Fibroblast of lung (primary cell): ENCODE data around the gene TGM2. TPM values are rescaled to one million over a fixed set of nuclear protein-coding genes. Genes with fewer than 3 reads are reported as not detected.

Experiments used
- DNase-seq, 2 donors: peaks; one replicate each; pipeline versions ENCODE4 v3.0.0 to v3.0.0-alpha.2; 2010; ENCODE audit warnings: low read depth in 2 of 2
- H2AFZ ChIP-seq: 2 replicates; pipeline ENCODE4 v1.5.1; 2012; ENCODE audit warnings: low read length, control low read depth, inconsistent platforms
- H3K27ac ChIP-seq: 2 replicates; pipeline ENCODE4 v1.5.1; 2011; ENCODE audit warnings: low read length, control low read depth; ENCODE audit not compliant: insufficient read depth
- H3K27me3 ChIP-seq: 2 replicates; pipeline ENCODE4 v1.5.1; 2011; ENCODE audit warnings: mild to moderate bottlenecking, low read length; ENCODE audit not compliant: control insufficient read depth, insufficient read depth
- H3K36me3 ChIP-seq: 2 replicates; pipeline ENCODE4 v1.5.1; 2011; ENCODE audit warnings: low read length; ENCODE audit not compliant: control insufficient read depth, insufficient read depth
- H3K4me1 ChIP-seq: 2 replicates; pipeline ENCODE4 v1.5.1; 2011; ENCODE audit warnings: low read length; ENCODE audit not compliant: control insufficient read depth, insufficient read depth; ENCODE audit errors: extremely low read depth
- H3K4me2 ChIP-seq: 2 replicates; pipeline ENCODE4 v1.5.1; 2011; ENCODE audit warnings: low read length, control low read depth; ENCODE audit not compliant: insufficient read depth; ENCODE audit errors: extremely low read depth
- H3K4me3 ChIP-seq, 4 experiments: fragments of 200-600 bp in 1 of 4; sonication (generic) in 1 of 4; replicated peaks in 1 of 4; 2 replicates each; pipeline ENCODE4 v1.5.1; 2011 to 2016; ENCODE audit warnings: low read length in 4 of 4, low read depth in 3 of 4, mild to moderate bottlenecking in 3 of 4, control low read depth in 2 of 4, inconsistent platforms in 1 of 4, mixed read lengths in 1 of 4; ENCODE audit not compliant: insufficient read depth in 1 of 4; ENCODE audit errors: control extremely low read depth in 1 of 4
- H3K79me2 ChIP-seq: 2 replicates; pipeline ENCODE4 v1.5.1; 2012; ENCODE audit warnings: mild to moderate bottlenecking, low read length, inconsistent platforms; ENCODE audit not compliant: control insufficient read depth, insufficient read depth
- H3K9ac ChIP-seq: 2 replicates; pipeline ENCODE4 v1.5.1; 2011; ENCODE audit warnings: mild to moderate bottlenecking, low read length, control low read depth; ENCODE audit not compliant: insufficient read depth
- H3K9me3 ChIP-seq: 2 replicates; pipeline ENCODE4 v1.5.1; 2012; ENCODE audit warnings: low read depth, low read length; ENCODE audit not compliant: control insufficient read depth, insufficient read depth
- H4K20me1 ChIP-seq: 2 replicates; pipeline ENCODE4 v1.5.1; 2011; ENCODE audit warnings: low read length; ENCODE audit not compliant: control insufficient read depth, insufficient read depth; ENCODE audit errors: extremely low read depth
- EZH2 ChIP-seq: IDR thresholded peaks from 2 replicates; pipeline ENCODE4 v1.5.1; 2012; ENCODE audit warnings: low read length, control low read depth, mild to moderate bottlenecking; ENCODE audit errors: missing control alignments
- polyA plus RNA-seq, 2 donors: library from polyadenylated mRNA; depleted of rRNA in 1 of 2; stranded (reverse) in 1 of 2; unstranded in 1 of 2; fragments of >200 nt; gene quantifications; 2 replicates each; pipeline ENCODE4 v1.2.1, GENCODE V29; 2011 to 2012; ENCODE audit warnings: missing spikeins in 1 of 2
- total RNA-seq: library from RNA; depleted of rRNA; stranded (reverse); fragments of >200 nt; gene quantifications from 2 replicates; pipeline ENCODE4 v1.2.1, GENCODE V29; 2014
- TF ChIP-seq, protein P1 (sequence below), 2 donors: IDR thresholded peaks in 1 of 2; conservative IDR thresholded peaks in 1 of 2; 1 replicate in 1 of 2; 2 replicates in 1 of 2; pipeline ENCODE4 v1.5.1; 2011 to 2012; ENCODE audit warnings: low read length in 2 of 2, control low read depth in 1 of 2, inconsistent platforms in 1 of 2, low read depth in 1 of 2, mild to moderate bottlenecking in 1 of 2

The TGM2 gene
- total and polyA plus RNA-seq, 2 donors (not counting 1 experiment from before 2014, with no cell fraction given), result 103 to 238 TPM

DNA sequence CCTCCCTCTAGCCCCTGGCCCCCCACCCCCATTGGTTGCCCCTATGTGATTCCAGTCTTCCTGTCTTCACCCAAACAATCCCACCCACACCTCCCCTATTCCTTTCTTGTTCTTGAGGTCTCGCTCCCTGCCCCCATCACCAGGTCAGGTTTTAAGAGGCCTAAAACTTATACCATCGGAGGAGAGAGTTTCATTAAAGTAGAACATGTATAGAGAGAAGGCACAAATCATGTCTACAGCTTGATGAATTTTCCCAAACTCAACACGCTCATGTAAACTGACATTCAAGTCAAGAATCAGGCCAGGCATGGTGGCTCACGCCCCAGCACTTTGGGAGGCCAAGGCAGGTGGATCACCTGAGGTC, 44.5 kb downstream of the TGM2 start:
- Histone ChIP-seq H3K36me3 (no peaks in the 10 kb centered on the region), H3K27me3 (no peaks in the 10 kb centered on the region), H3K9me3 (no peaks in the 10 kb centered on the region), H3K4me2 (no peak overlapping the region), H4K20me1 (no peaks in the 10 kb centered on the region), H2AFZ (no peak overlapping the region), H3K4me3 (no peak overlapping the region), H3K9ac (no peak overlapping the region), H3K79me2 (no peaks in the 10 kb centered on the region), H3K4me1 (peaks cover 11% of the 10 kb centered on the region), H3K27ac (no peak overlapping the region)
- DNase-seq, result no peak
- no peak for TF ChIP-seq EZH2
- TF ChIP-seq, protein P1, sequence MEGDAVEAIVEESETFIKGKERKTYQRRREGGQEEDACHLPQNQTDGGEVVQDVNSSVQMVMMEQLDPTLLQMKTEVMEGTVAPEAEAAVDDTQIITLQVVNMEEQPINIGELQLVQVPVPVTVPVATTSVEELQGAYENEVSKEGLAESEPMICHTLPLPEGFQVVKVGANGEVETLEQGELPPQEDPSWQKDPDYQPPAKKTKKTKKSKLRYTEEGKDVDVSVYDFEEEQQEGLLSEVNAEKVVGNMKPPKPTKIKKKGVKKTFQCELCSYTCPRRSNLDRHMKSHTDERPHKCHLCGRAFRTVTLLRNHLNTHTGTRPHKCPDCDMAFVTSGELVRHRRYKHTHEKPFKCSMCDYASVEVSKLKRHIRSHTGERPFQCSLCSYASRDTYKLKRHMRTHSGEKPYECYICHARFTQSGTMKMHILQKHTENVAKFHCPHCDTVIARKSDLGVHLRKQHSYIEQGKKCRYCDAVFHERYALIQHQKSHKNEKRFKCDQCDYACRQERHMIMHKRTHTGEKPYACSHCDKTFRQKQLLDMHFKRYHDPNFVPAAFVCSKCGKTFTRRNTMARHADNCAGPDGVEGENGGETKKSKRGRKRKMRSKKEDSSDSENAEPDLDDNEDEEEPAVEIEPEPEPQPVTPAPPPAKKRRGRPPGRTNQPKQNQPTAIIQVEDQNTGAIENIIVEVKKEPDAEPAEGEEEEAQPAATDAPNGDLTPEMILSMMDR (conservative IDR thresholded peaks at IDR 0.05 in 1 of 2, IDR thresholded peaks at IDR 0.05 in 1 of 2; ENCODE audit: low read depth in 1 of 2, low read length in 2 of 2), result no peak

DNA sequence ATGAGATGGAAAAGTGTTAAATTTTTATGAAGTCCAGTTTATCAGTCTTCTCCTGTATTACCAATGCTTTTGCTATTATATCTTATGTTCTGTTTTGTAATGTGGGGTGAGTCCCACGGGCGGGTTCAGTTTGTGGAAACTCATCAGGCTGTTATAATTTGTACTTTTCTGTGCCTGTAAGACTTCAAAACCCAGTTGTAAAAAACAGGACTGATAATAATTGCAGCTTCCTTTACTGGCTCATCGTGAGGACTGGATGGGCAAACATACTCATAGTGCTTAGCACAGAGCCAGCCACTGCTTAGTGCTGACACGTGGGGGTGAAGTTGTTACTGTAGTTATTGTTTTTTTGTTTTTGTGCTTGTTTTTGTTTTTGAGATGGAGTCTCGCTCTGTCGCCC, 45.6 kb downstream of the TGM2 start:
- H3K9ac ChIP-seq, result no peak overlapping the region
- no peak overlapping the region for H3K27ac ChIP-seq
- DNase-seq, result no peak

DNA sequence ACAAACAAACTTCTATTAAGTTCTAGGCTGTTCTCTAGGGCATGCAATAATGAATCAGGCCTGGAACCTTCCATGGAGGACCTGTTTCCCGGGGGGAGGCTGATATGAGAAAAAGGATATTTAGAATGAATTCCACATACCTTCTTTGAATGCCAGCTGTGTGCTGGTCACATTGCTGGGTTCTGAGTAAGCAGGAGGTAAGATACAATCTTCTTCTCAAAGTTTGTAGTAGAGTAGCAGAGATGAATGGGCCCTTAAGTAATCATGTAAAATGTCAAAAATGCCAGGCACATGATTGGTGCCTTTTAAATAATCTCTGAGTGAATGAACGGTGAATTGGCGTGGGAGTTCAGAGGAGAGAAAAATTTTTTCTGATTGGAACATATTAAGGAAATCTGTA, 47.4 kb downstream of the TGM2 start:
- H3K4me1 ChIP-seq, result peaks cover 4% of the 10 kb centered on the region
- H3K79me2 ChIP-seq, result no peaks in the 10 kb centered on the region
- H3K4me2 ChIP-seq, result no peak overlapping the region
- no peak overlapping the region for H3K4me3 ChIP-seq
- no peak overlapping the region for H3K27ac ChIP-seq
- H3K9me3 ChIP-seq, result no peaks in the 10 kb centered on the region
- H3K36me3 ChIP-seq, result no peaks in the 10 kb centered on the region
- no peaks in the 10 kb centered on the region for H4K20me1 ChIP-seq
- H2AFZ ChIP-seq, result no peak overlapping the region
- H3K27me3 ChIP-seq, result no peaks in the 10 kb centered on the region
- TF ChIP-seq, protein P1 (conservative IDR thresholded peaks at IDR 0.05 in 1 of 2, IDR thresholded peaks at IDR 0.05 in 1 of 2; ENCODE audit: low read depth in 1 of 2, low read length in 2 of 2), result no peak
- no peak for TF ChIP-seq EZH2
- DNase-seq, result peak in 1 of 2 donors; percentile 97
- H3K9ac ChIP-seq, result no peak overlapping the region

More for the DNA sequence above, 45.6 kb downstream of the TGM2 start:
- Histone ChIP-seq H3K79me2 (no peaks in the 10 kb centered on the region), H2AFZ (no peak overlapping the region), H3K4me1 (peaks cover 8% of the 10 kb centered on the region), H3K9me3 (no peaks in the 10 kb centered on the region), H3K4me2 (no peak overlapping the region), H3K27me3 (no peaks in the 10 kb centered on the region), H3K4me3 (no peak overlapping the region), H4K20me1 (no peaks in the 10 kb centered on the region), H3K36me3 (no peaks in the 10 kb centered on the region)
- no peak for TF ChIP-seq EZH2
- TF ChIP-seq, protein P1 (conservative IDR thresholded peaks at IDR 0.05 in 1 of 2, IDR thresholded peaks at IDR 0.05 in 1 of 2; ENCODE audit: low read depth in 1 of 2, low read length in 2 of 2), result no peak
